HCT116 (cell line): ENCODE data around the gene PIGBOS1. TPM values are rescaled to one million over a fixed set of nuclear protein-coding genes. Genes with fewer than 3 reads are reported as not detected.

ENCODE experiments used
- ATAC-seq: fragments of 200-7000 bp; cut with Tn5 transposase; 2 replicates; pipeline ENCODE4 v1.9.1; 2020; ENCODE audit warnings: mild to moderate bottlenecking, moderate library complexity
- BruUV-seq: library from RNA; stranded (reverse); fragments of 400-500 nt; replicated peaks from 2 replicates; lab custom pipeline; 2021; lab: Mats Ljungman, UMichigan
- CTCF ChIA-PET: fragments of 300-600 bp; sonication (Branson Sonifier 250); formaldehyde crosslinking; loops from one replicate; lab custom pipeline; 2021; ENCODE audit warnings: antibody characterized with exemption; lab: Charles Lee
- POLR2A ChIA-PET: fragments of 300-600, 350-600 bp; sonication (Branson Sonifier 250); formaldehyde crosslinking; loops from one replicate; lab custom pipeline; 2021; ENCODE audit warnings: antibody characterized with exemption; lab: Charles Lee
- RAD21 ChIA-PET, 2 experiments: fragments of 300-600 bp; sonication (Branson Sonifier 250); formaldehyde crosslinking; loops; one replicate each; lab custom pipeline; 2023; ENCODE audit warnings: low total read pairs in 2 of 2; ENCODE audit not compliant: uncharacterized antibody in 2 of 2, unreplicated experiment in 2 of 2, low non-redundant PET in 1 of 2; lab: Charles Lee
- DNase-seq: peaks from one replicate; pipeline ENCODE4 v3.0.0-alpha.2; 2010; ENCODE audit warnings: low read depth, low spot score
- H2AFZ ChIP-seq: fragments of 200-600 bp; shearing (Covaris generic), sonication (generic); 2 replicates; pipeline ENCODE4 v1.6.1; 2017; ENCODE audit warnings: low read depth, mixed run types, mixed read lengths, antibody characterized with exemption, low read length; ENCODE audit not compliant: poor library complexity, severe bottlenecking
- H3K27ac ChIP-seq: 2 replicates; pipeline ENCODE4 v1.5.1; 2012; ENCODE audit warnings: low read depth, low read length
- H3K27me3 ChIP-seq: fragments of 200-600 bp; sonication (generic); 2 replicates; pipeline ENCODE4 v1.6.1; 2016; ENCODE audit warnings: mixed run types, low read length, mixed read lengths; ENCODE audit not compliant: insufficient read depth
- H3K36me3 ChIP-seq, 2 experiments: fragments of 200-500 bp in 1 of 2; fragments of 200-600 bp in 1 of 2; sonication (Bioruptor generic) in 1 of 2; sonication (generic) in 1 of 2; 2 replicates each; pipeline versions ENCODE4 v1.5.1 to v1.6.1; 2014 to 2016; ENCODE audit warnings: low read length in 2 of 2, inconsistent platforms in 1 of 2, mixed read lengths in 1 of 2, mixed run types in 1 of 2; ENCODE audit not compliant: insufficient read depth in 2 of 2, control insufficient read depth in 1 of 2
- H3K4me1 ChIP-seq, 2 experiments: fragments of 200-600 bp in 1 of 2; sonication (generic) in 1 of 2; 2 replicates each; pipeline versions ENCODE4 v1.5.1 to v1.6.1; 2012 to 2017; ENCODE audit warnings: low read length in 2 of 2, inconsistent platforms in 1 of 2, mild to moderate bottlenecking in 1 of 2, mixed read lengths in 1 of 2, mixed run types in 1 of 2, moderate library complexity in 1 of 2; ENCODE audit not compliant: insufficient read depth in 2 of 2, control insufficient read depth in 1 of 2
- H3K4me2 ChIP-seq: fragments of 200-600 bp; sonication (generic); 2 replicates; pipeline ENCODE4 v1.6.1; 2017; ENCODE audit warnings: mixed run types, low read length, mixed read lengths
- H3K4me3 ChIP-seq, 2 experiments: fragments of 200-600 bp in 1 of 2; sonication (generic) in 1 of 2; replicated peaks in 1 of 2; 2 replicates each; pipeline ENCODE4 v1.5.1; 2011 to 2016; ENCODE audit warnings: low read length in 2 of 2, control low read depth in 1 of 2, low read depth in 1 of 2, mild to moderate bottlenecking in 1 of 2, mixed read lengths in 1 of 2, mixed run types in 1 of 2
- H3K79me2 ChIP-seq: fragments of 200-600 bp; sonication (generic); 2 replicates; pipeline ENCODE4 v1.6.1; 2017; ENCODE audit warnings: mild to moderate bottlenecking, mixed run types, low read length, moderate library complexity, mixed read lengths; ENCODE audit not compliant: insufficient read depth
- H3K9ac ChIP-seq: fragments of 200-600 bp; sonication (generic); 2 replicates; pipeline ENCODE4 v1.6.1; 2016; ENCODE audit warnings: low read length, mixed read lengths
- H3K9me2 ChIP-seq: fragments of 200-600 bp; sonication (generic), shearing (Covaris generic); 2 replicates; pipeline ENCODE4 v1.6.1; 2017; ENCODE audit warnings: mixed run types, mild to moderate bottlenecking, moderate library complexity; ENCODE audit not compliant: insufficient read depth
- H3K9me3 ChIP-seq, 2 experiments: fragments of 200-500 bp in 1 of 2; fragments of 200-600 bp in 1 of 2; sonication (Bioruptor generic) in 1 of 2; sonication (generic) in 1 of 2; 2 replicates each; pipeline ENCODE4 v1.6.1; 2014 to 2017; ENCODE audit warnings: low read length in 2 of 2, mixed read lengths in 2 of 2, inconsistent platforms in 1 of 2, low read depth in 1 of 2, mild to moderate bottlenecking in 1 of 2, mixed run types in 1 of 2, moderate library complexity in 1 of 2; ENCODE audit not compliant: control insufficient read depth in 1 of 2, insufficient read depth in 1 of 2
- H4K20me1 ChIP-seq: fragments of 200-600 bp; sonication (generic), shearing (Covaris generic); 2 replicates; pipeline ENCODE4 v1.6.1; 2017; ENCODE audit warnings: mixed run types, mild to moderate bottlenecking, moderate library complexity; ENCODE audit not compliant: insufficient read depth
- CBX3 ChIP-seq: IDR thresholded peaks from 2 replicates; pipeline ENCODE4 v1.6.1; 2012; ENCODE audit warnings: low read depth
- EGR1 ChIP-seq: IDR thresholded peaks from 2 replicates; pipeline ENCODE4 v1.6.1; 2012; ENCODE audit warnings: low read depth
- EZH2phosphoT487 ChIP-seq: fragments of 200-600 bp; IDR thresholded peaks from 2 replicates; pipeline ENCODE4 v1.6.1; 2018; ENCODE audit warnings: antibody characterized with exemption, borderline replicate concordance
- MAX ChIP-seq: IDR thresholded peaks from 2 replicates; pipeline ENCODE4 v1.6.1; 2012
- POLR2AphosphoS5 ChIP-seq: IDR thresholded peaks from 2 replicates; pipeline ENCODE4 v1.6.1; 2011; ENCODE audit warnings: mild to moderate bottlenecking, low read depth, low read length, moderate library complexity
- YY1 ChIP-seq: IDR thresholded peaks from 2 replicates; pipeline ENCODE4 v1.6.1; 2011; ENCODE audit warnings: low read length, low read depth, moderate library complexity, mild to moderate bottlenecking; ENCODE audit not compliant: insufficient replicate concordance; ENCODE audit errors: extremely low read depth
- ZBTB33 ChIP-seq: IDR thresholded peaks from 2 replicates; pipeline ENCODE4 v1.6.1; 2011; ENCODE audit warnings: mild to moderate bottlenecking, low read length, moderate library complexity; ENCODE audit not compliant: insufficient replicate concordance; ENCODE audit errors: extremely low read depth
- ZFX ChIP-seq: fragments of 450-650 bp; IDR thresholded peaks from 2 replicates; pipeline ENCODE4 v1.6.1; 2017
- ZNF274 ChIP-seq: fragments of 200-500 bp; sonication (Bioruptor generic); IDR thresholded peaks from 2 replicates; pipeline ENCODE4 v1.6.1; 2014; ENCODE audit warnings: mild to moderate bottlenecking, low read depth, low read length, inconsistent platforms
- intact Hi-C: fragments of 100-400 bp; cut with micrococcal nuclease; formaldehyde crosslinking; loops from 2 replicates; pipeline ENCODE4 v1.10.0; 2022
- total RNA-seq: library from RNA; stranded (reverse); gene quantifications from one replicate; pipeline ENCODE4 v1.2.1, GENCODE V29; 2021; ENCODE audit not compliant: unreplicated experiment

Gene PIGBOS1
- total RNA-seq, 1 experiment from 2014 or later, result 15.3 TPM

GRCh38 chr15:55343168-55343567 lies 24.2 kb upstream of the PIGBOS1 start:
- TF ChIP-seq ZFX (no peak), ZNF274 (no peak), YY1 (no peak), CBX3 (no peak), EGR1 (no peak), ZBTB33 (no peak), EZH2phosphoT487 (no peak), MAX (no peak), POLR2AphosphoS5 (no peak)
- Histone ChIP-seq H3K4me2 (no peak overlapping the region), H3K9ac (no peak overlapping the region), H3K4me3 (no peak overlapping the region), H3K27me3 (no peaks in the 10 kb centered on the region), H3K27ac (no peak overlapping the region), H2AFZ (no peak overlapping the region), H3K79me2 (no peaks in the 10 kb centered on the region), H4K20me1 (no peaks in the 10 kb centered on the region), H3K36me3 (no peaks in the 10 kb centered on the region; a peak in 1 of 4 replicates), H3K4me1 (no peaks in the 10 kb centered on the region), H3K9me2 (no peaks in the 10 kb centered on the region), H3K9me3 (no peaks in the 10 kb centered on the region)
- DNase-seq, result no peak
- CTCF ChIA-PET, result no interaction called here
- RAD21 ChIA-PET, result no interaction called here
- POLR2A ChIA-PET, result no interaction called here
- intact Hi-C loops, result no loop called here
- BruUV-seq, result no TSS peak
- no peak for ATAC-seq
